Body of pancreas (tissue), 4 donors: ENCODE measurements around the gene MGARP.
"Not testable (repeated sequence)": the region's sequence is repeated elsewhere in the genome, so short reads cannot be mapped to it uniquely, and the experiment has no call there.

ENCODE experiments used
- CTCF ChIP-seq, 7 experiments: fragments of 450-650 bp in 4 of 7; fragments of 200-600 bp in 3 of 7; sonication (generic) in 3 of 7; IDR thresholded peaks; one replicate each; pipeline ENCODE4 v1.5.1; 2016 to 2019; ENCODE audit warnings: antibody characterized with exemption in 7 of 7
- POLR2A ChIP-seq, 3 donors: fragments of 450-650 bp; IDR thresholded peaks; one replicate each; pipeline ENCODE4 v1.6.1; 2016; ENCODE audit warnings: antibody characterized with exemption in 3 of 3, mild to moderate bottlenecking in 2 of 3

- TF ChIP-seq CTCF, POLR2A (IDR thresholded peaks at IDR 0.05): not testable (repeated sequence)
Measured at GRCh38 chr4:139255581-139255980, 24.4 kb downstream of the MGARP start.
